Measurements from ENCODE around the gene NDE1.

- TF ChIP-seq MAX (IDR thresholded peaks at IDR 0.05), result no peak
- no peak for TF ChIP-seq CREB1 (IDR thresholded peaks at IDR 0.05; ENCODE audit: low read depth)
- TF ChIP-seq USF1 (IDR thresholded peaks at IDR 0.05), result no peak
- TF ChIP-seq ZBTB7A (IDR thresholded peaks at IDR 0.05; ENCODE audit: low read depth), result no peak
- no peak for TF ChIP-seq EGR1 (IDR thresholded peaks at IDR 0.05)
- TF ChIP-seq TAF1 (IDR thresholded peaks at IDR 0.05; ENCODE audit: low read depth), result no peak
- no peak for TF ChIP-seq TEAD4 (IDR thresholded peaks at IDR 0.05)
- TF ChIP-seq TCF12 (IDR thresholded peaks at IDR 0.05; ENCODE audit: low read depth), result no peak
- TF ChIP-seq RAD21 (IDR thresholded peaks at IDR 0.05; ENCODE audit: low read depth), result peak; percentile 91
- TF ChIP-seq EP300 (IDR thresholded peaks at IDR 0.05; ENCODE audit: borderline replicate concordance), result no peak
- no peak for TF ChIP-seq YY1 (IDR thresholded peaks at IDR 0.05; ENCODE audit: low read depth)
- no peak for TF ChIP-seq CEBPB (IDR thresholded peaks at IDR 0.05)
- no peak for TF ChIP-seq FOXM1 (IDR thresholded peaks at IDR 0.05; ENCODE audit: borderline replicate concordance, low read depth)
These were observed 115.8 kb downstream of the NDE1 start for GRCh38 chr16:15765880-15766279.
